ENCODE measurements around the gene TNRC18. TPM values are rescaled to one million over a fixed set of nuclear protein-coding genes. Genes with fewer than 3 reads are reported as not detected.

The TNRC18 gene
- total and polyA plus RNA-seq, 2 of the 8 experiments (the other 6 are each of a cell fraction or from before 2014, with no cell fraction given): 1.7 to 8.6 TPM

GRCh38 chr7:5421714-5422395, 1.8 kb downstream of the TNRC18 start:
- Histone ChIP-seq H2BK12ac (ENCODE audit: low read depth, low read length) (0 out of 2 replicates have a peak overlapping the region, but pooled peaks have one; percentile 80), H3K56ac (replicated peaks; ENCODE audit: insufficient read length, low read depth, low read length) (no peak overlapping the region), H3K27me3 (replicated peaks in 1 of 4; ENCODE audit: control insufficient read depth in 3 of 4, extremely low read depth in 1 of 4, insufficient read depth in 3 of 4, low read length in 3 of 4) (peaks cover 39 to 81% (median 73%) of the 10 kb centered on the region in 4 experiments), H3K4me3 (ENCODE audit: extremely low read depth in 1 of 4, insufficient read depth in 2 of 4, low read depth in 3 of 4, low read length in 4 of 4) (peak overlapping the region; percentile 42 to 68 (median 46); a peak in 6 of 8 replicates), H3K9me3 (ENCODE audit: insufficient read depth in 2 of 2, low read depth in 1 of 2, low read length in 1 of 2) (no peaks in the 10 kb centered on the region), H3K4me1 (replicated peaks in 1 of 4; ENCODE audit: control insufficient read depth in 3 of 4, insufficient read depth in 4 of 4, low read length in 3 of 4) (peaks cover 10 to 47% (median 25%) of the 10 kb centered on the region in 4 experiments), H4K91ac (replicated peaks; ENCODE audit: insufficient read length, low read length) (no peak overlapping the region), H3K27ac (ENCODE audit: low read depth, low read length) (no peak overlapping the region), H3K9ac (replicated peaks in 1 of 4; ENCODE audit: extremely low read depth in 1 of 4, low read depth in 3 of 4, low read length in 3 of 4) (no peak overlapping the region), H2BK15ac (ENCODE audit: low read length) (no peak overlapping the region), H3K36me3 (ENCODE audit: control insufficient read depth in 2 of 4, insufficient read depth in 4 of 4, low read length in 3 of 4) (peaks cover 0 to 16% (median 0%) of the 10 kb centered on the region in 4 experiments; a peak in 1 of 8 replicates), H3K4ac (replicated peaks; ENCODE audit: insufficient read length, low read depth, low read length) (no peak overlapping the region), H3K79me1 (ENCODE audit: low read depth, low read length) (no peaks in the 10 kb centered on the region), H2BK120ac (replicated peaks; ENCODE audit: low read depth, low read length) (no peak overlapping the region), H4K5ac (ENCODE audit: insufficient read length, low read depth, low read length) (no peak overlapping the region), H4K20me1 (replicated peaks in 1 of 2; ENCODE audit: control insufficient read depth in 1 of 2, insufficient read depth in 2 of 2, low read length in 2 of 2) (peaks cover 5 to 11% of the 10 kb centered on the region in 2 experiments), H2BK20ac (ENCODE audit: low read length) (peak overlapping the region; percentile 32; the same call in 1 of the 2 replicates), H3K79me2 (ENCODE audit: control insufficient read depth in 1 of 2, insufficient read depth in 2 of 2, low read length in 2 of 2) (no peaks in the 10 kb centered on the region), H3K18ac (ENCODE audit: extremely low read depth, low read length) (peak overlapping the region; percentile 32), H3K23ac (ENCODE audit: insufficient read length) (no peak overlapping the region), H2AFZ (ENCODE audit: low read length) (no peak overlapping the region), H2AK5ac (ENCODE audit: low read depth, low read length) (peak overlapping the region; percentile 53; the same call in 1 of the 2 replicates), H3K14ac (ENCODE audit: insufficient read length) (no peak overlapping the region), H3K4me2 (ENCODE audit: insufficient read depth in 1 of 2, low read depth in 2 of 2, low read length in 2 of 2) (peak overlapping the region; percentile 81 to 86), H3K23me2 (ENCODE audit: low read depth, low read length) (peaks cover 34% of the 10 kb centered on the region), H4K8ac (ENCODE audit: extremely low read depth, insufficient read depth, low read length) (peak overlapping the region; percentile 51), H2BK5ac (ENCODE audit: low read depth, low read length) (no peak overlapping the region)
- peak; percentile 84 for TF ChIP-seq EZH2 (IDR thresholded peaks at IDR 0.05; ENCODE audit: low read depth, low read length, severe bottlenecking)
- 0 out of 2 replicates have a peak, but pooled peaks have one; percentile 0 for TF ChIP-seq YY1 (IDR thresholded peaks at IDR 0.05; ENCODE audit: low read depth, low read length)
- peak; percentile 88 for TF ChIP-seq SUZ12 (IDR thresholded peaks at IDR 0.05; ENCODE audit: low read length)
- no peak for TF ChIP-seq TCF12 (IDR thresholded peaks at IDR 0.05; ENCODE audit: low read depth, low read length)
- peak; percentile 99 for TF ChIP-seq RNF2 (IDR thresholded peaks at IDR 0.05; ENCODE audit: borderline replicate concordance, low read depth, low read length, missing control alignments, poor library complexity, severe bottlenecking)
- TF ChIP-seq CBX8 (IDR thresholded peaks at IDR 0.05; ENCODE audit: borderline replicate concordance, low read depth, low read length): peak; percentile 51; the same call in 1 of the 2 replicates
- FAIRE-seq: no peak
- ChIA-PET POLR2A (ENCODE audit: partially characterized antibody) (interaction anchor here (0.5 to 2.2 kb wide), 12 partner anchors 10 to 443 kb away, joined by 3 to 6 read pairs (median 4); no protein-coding TSS in a partner anchor), CTCF (ENCODE audit: partially characterized antibody) (interaction anchor here (0.6 to 3.7 kb wide), 9 partner anchors 14 to 72 kb away, joined by 3 to 16 read pairs (median 5); no protein-coding TSS in a partner anchor)
- WGBS, 2 experiments (ENCODE audit: extremely low coverage in 1 of 2, insufficient coverage in 1 of 2, insufficient read length in 1 of 2, insufficient replicate concordance in 2 of 2, low coverage in 1 of 2, low lambda C conversion rate in 2 of 2, missing lambda C conversion rate in 1 of 2): 1% methylated on average over 41 of the region's 42 CpGs; no CpG with 5 or more reads in 1 of the 2 experiments
- DNase-seq (ENCODE audit: low read depth in 1 of 2, low spot score in 2 of 2): no peak
